ENCODE data around the gene SLC12A7.
"Not testable (repeated sequence)": the region's sequence is repeated elsewhere in the genome, so short reads cannot be mapped to it uniquely, and the experiment has no call there.

SLC12A7 gene

DNA sequence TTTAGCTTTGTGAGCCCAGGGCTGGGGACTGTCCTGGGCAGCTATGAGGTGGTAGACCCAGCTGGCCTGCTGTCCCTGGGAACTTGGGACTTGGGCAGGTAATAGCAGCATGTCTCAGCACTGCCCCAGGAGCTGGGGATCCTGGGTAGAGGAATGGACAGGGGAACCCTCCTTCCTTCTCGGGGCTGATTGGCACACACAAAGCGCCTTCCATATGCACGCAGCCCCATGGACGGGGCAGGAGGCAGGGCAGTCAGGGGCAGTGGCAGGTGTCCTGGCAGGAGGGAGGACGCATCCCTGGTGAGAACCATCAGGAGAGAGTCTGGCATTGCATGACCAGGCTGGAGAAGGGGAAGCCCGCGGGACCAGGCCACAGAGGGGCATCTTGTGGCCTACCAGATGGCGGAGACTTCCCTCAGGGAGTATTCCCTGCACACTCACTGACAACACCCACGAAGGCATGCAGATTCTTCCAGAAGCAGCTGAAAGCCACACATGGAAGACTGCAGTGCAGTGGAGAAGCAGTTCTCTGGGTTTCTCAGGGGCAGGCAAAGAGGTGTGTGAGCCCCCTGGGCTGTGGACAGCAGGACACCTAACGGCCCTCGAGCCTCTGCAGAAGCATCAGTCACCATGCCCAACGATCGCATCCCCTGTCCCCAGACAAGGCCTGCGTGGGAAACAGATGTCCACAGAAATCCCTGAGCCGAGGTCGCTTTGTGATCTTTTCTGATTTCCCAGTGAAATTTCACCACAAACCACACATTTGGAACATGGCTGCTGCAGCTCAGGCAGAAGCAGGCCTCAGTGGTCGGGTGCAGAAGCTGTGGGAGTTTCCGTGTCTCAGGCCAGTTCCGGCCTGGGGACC, 110.2 kb downstream of the SLC12A7 start:
- DNase-seq: no peak

- DNase-seq: not testable (repeated sequence)
These were observed 111.0 kb downstream of the SLC12A7 start for GRCh38 chr5:1000831-1001230.
